Osteoblast (primary cell): ENCODE data around the gene PPP1R2B. TPM values are rescaled to one million over a fixed set of nuclear protein-coding genes. Genes with fewer than 3 reads are reported as not detected.

Experiments
- DNase-seq: peaks from one replicate; pipeline ENCODE4 v3.0.0; 2011; ENCODE audit warnings: low spot score, mixed read lengths; ENCODE audit not compliant: insufficient read length; ENCODE audit errors: missing footprints
- H2AFZ ChIP-seq: 2 replicates; pipeline ENCODE4 v1.6.0; 2011; ENCODE audit warnings: mild to moderate bottlenecking, low read length
- H3K27ac ChIP-seq: 2 replicates; pipeline ENCODE4 v1.5.1; 2011; ENCODE audit warnings: mild to moderate bottlenecking, low read depth, low read length, moderate library complexity
- H3K27me3 ChIP-seq: 2 replicates; pipeline ENCODE4 v1.6.0; 2012; ENCODE audit warnings: mild to moderate bottlenecking, control low read depth, inconsistent platforms, low read length, moderate library complexity; ENCODE audit not compliant: insufficient read depth
- H3K36me3 ChIP-seq: 2 replicates; pipeline ENCODE4 v1.5.1; 2011; ENCODE audit warnings: mild to moderate bottlenecking, low read length, control low read depth, moderate library complexity; ENCODE audit not compliant: insufficient read depth
- H3K4me1 ChIP-seq: 2 replicates; pipeline ENCODE4 v1.5.1; 2011; ENCODE audit warnings: mild to moderate bottlenecking, low read length, control low read depth, moderate library complexity; ENCODE audit not compliant: insufficient read depth
- H3K4me2 ChIP-seq: 2 replicates; pipeline ENCODE4 v1.6.0; 2011; ENCODE audit warnings: mild to moderate bottlenecking, low read length; ENCODE audit not compliant: insufficient read depth
- H3K4me3 ChIP-seq: fragments of 200-600 bp; sonication (generic); 3 replicates; pipeline ENCODE4 v1.5.1; 2012; ENCODE audit warnings: mild to moderate bottlenecking, low read length, inconsistent platforms; ENCODE audit not compliant: insufficient read depth
- H3K79me2 ChIP-seq: 2 replicates; pipeline ENCODE4 v1.6.0; 2012; ENCODE audit warnings: mild to moderate bottlenecking, low read length, control low read depth, inconsistent platforms; ENCODE audit not compliant: insufficient read depth
- H3K9me3 ChIP-seq: 2 replicates; pipeline ENCODE4 v1.5.1; 2011; ENCODE audit warnings: low read depth, low read length, control low read depth
- H4K20me1 ChIP-seq: 2 replicates; pipeline ENCODE4 v1.6.0; 2012; ENCODE audit warnings: mild to moderate bottlenecking, low read length, control low read depth; ENCODE audit not compliant: insufficient read depth
- small RNA-seq: library from RNA; depleted of rRNA; stranded (forward); fragments of <200 nt; gene quantifications from one replicate; pipeline ENCODE3, GENCODE V24; 2012
- total RNA-seq: library from RNA; depleted of rRNA; stranded (reverse); fragments of >200 nt; gene quantifications from 2 replicates; pipeline ENCODE4 v1.2.3, GENCODE V29; 2012
- TF ChIP-seq, protein P1 (sequence below): IDR thresholded peaks from 2 replicates; pipeline ENCODE4 v1.5.1; 2011; ENCODE audit warnings: mild to moderate bottlenecking, low read depth, low read length, moderate library complexity; ENCODE audit errors: extremely low read depth

Gene PPP1R2B
- total RNA-seq, 1 donor = under 0.01 TPM

DNA sequence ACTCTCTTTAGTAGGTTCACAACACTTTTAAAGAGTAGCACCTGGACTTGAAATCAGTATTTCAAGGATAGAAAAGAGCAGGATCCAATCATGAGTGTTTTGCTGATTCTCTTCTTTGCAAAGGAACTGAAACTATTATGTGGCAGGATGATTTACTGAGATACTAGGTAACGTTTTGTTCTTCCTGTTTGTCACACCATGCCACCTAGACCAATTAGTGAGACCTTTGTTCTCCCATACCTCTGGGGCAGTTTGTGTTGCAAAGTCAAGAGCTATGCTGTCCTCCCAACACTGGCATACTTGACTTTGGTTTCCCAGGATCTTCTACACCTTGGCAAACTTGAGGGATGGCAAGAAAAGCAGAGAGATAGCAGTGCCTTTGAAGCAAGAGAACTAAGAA, 43.4 kb downstream of the PPP1R2B start:
- H2AFZ ChIP-seq = no peak overlapping the region
- no peaks in the 10 kb centered on the region for H3K36me3 ChIP-seq
- no peaks in the 10 kb centered on the region for H3K27me3 ChIP-seq
- H4K20me1 ChIP-seq = no peaks in the 10 kb centered on the region
- TF ChIP-seq, protein P1, sequence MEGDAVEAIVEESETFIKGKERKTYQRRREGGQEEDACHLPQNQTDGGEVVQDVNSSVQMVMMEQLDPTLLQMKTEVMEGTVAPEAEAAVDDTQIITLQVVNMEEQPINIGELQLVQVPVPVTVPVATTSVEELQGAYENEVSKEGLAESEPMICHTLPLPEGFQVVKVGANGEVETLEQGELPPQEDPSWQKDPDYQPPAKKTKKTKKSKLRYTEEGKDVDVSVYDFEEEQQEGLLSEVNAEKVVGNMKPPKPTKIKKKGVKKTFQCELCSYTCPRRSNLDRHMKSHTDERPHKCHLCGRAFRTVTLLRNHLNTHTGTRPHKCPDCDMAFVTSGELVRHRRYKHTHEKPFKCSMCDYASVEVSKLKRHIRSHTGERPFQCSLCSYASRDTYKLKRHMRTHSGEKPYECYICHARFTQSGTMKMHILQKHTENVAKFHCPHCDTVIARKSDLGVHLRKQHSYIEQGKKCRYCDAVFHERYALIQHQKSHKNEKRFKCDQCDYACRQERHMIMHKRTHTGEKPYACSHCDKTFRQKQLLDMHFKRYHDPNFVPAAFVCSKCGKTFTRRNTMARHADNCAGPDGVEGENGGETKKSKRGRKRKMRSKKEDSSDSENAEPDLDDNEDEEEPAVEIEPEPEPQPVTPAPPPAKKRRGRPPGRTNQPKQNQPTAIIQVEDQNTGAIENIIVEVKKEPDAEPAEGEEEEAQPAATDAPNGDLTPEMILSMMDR = no peak
- H3K4me2 ChIP-seq = no peak overlapping the region
- H3K4me1 ChIP-seq = no peaks in the 10 kb centered on the region
- no peaks in the 10 kb centered on the region for H3K9me3 ChIP-seq
- DNase-seq = no peak
- no peak overlapping the region for H3K4me3 ChIP-seq
- H3K79me2 ChIP-seq = no peaks in the 10 kb centered on the region
- H3K27ac ChIP-seq = no peak overlapping the region

DNA sequence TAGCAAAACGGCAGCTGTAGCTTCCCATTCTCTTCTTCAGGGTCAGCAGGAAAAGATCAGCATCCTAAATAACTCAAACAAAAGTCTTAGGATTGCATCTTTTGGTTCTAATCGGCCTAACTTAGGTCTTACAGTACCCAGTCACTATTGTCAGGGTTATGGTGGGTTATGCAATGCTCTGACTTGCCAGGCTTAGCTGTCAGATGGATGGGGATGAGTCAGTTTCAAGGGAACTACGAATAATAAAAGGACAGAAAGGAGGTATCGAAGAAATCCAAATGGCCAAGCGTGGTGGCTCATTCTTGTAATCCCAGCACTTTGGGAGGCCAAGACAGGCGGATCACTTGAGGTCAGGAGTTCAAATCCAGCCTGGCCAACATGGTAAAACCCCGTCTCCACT, 46.5 kb downstream of the PPP1R2B start:
- no peaks in the 10 kb centered on the region for H3K36me3 ChIP-seq
- no peak overlapping the region for H2AFZ ChIP-seq
- H4K20me1 ChIP-seq = no peaks in the 10 kb centered on the region
- TF ChIP-seq, protein P1 = no peak
- no peak for DNase-seq
- no peaks in the 10 kb centered on the region for H3K4me1 ChIP-seq
- H3K27me3 ChIP-seq = no peaks in the 10 kb centered on the region
- H3K27ac ChIP-seq = no peak overlapping the region
- H3K79me2 ChIP-seq = no peaks in the 10 kb centered on the region
- no peaks in the 10 kb centered on the region for H3K9me3 ChIP-seq
- H3K4me3 ChIP-seq = no peak overlapping the region
- no peak overlapping the region for H3K4me2 ChIP-seq

Small RNA genes within 50 kb of the gene (small RNA-seq; reads per million reads assigned to genes)
- not detected for gene RNU6-556P

Other genes with a start within 250 kb of the PPP1R2B start
- not detected in 2 replicates for gene TIMD4, start 112.9 kb downstream of the PPP1R2B start, total RNA-seq
- gene HAVCR1, start 208.8 kb downstream of the PPP1R2B start, total RNA-seq = 0.36 TPM in 1 of 2 replicates, not detected in the other